ENCODE measurements around the gene DDX25.
A peak's percentile ranks its signal among the peaks of the same experiment; 100 is the strongest.
"Not testable (repeated sequence)": the region's sequence is repeated elsewhere in the genome, so short reads cannot be mapped to it uniquely, and the experiment has no call there.

Gene DDX25

GRCh38 chr11:125903711-125904659 lies at the start of gene DDX25:
TSS of gene DDX25 (plus strand) at chr11:125904508. CDS start at chr11:125904518, 10 bp downstream.
- peaks cover 51% of the 10 kb centered on the region for H3K27me3 Mint-ChIP-seq (ENCODE audit: low read depth, poor library complexity)
- peak; percentile 73 for DNase-seq
- H3K9me3 Mint-ChIP-seq = peaks cover 19% of the 10 kb centered on the region

GRCh38 chr11:125857670-125858069 lies 46.6 kb upstream of the DDX25 start:
- H3K27ac Mint-ChIP-seq; DNase-seq; H3K4me3 Mint-ChIP-seq; H3K36me3 Mint-ChIP-seq (ENCODE audit: low read depth); H3K4me1 Mint-ChIP-seq; H3K27me3 Mint-ChIP-seq (ENCODE audit: low read depth, poor library complexity): not testable (repeated sequence)
- peaks cover 82% of the 10 kb centered on the region for H3K9me3 Mint-ChIP-seq

More at GRCh38 chr11:125903711-125904659, at the start of gene DDX25:
- H3K36me3 Mint-ChIP-seq (ENCODE audit: low read depth) = peaks cover 9% of the 10 kb centered on the region
- TF ChIP-seq CTCF (IDR thresholded peaks at IDR 0.05) = no peak
- H3K27ac Mint-ChIP-seq = no peak within 1 kb of the TSS
- H3K4me1 Mint-ChIP-seq = peaks cover 24% of the 10 kb centered on the region
- peak within 1 kb of the TSS; percentile 99 for H3K4me3 Mint-ChIP-seq

GRCh38 chr11:125862786-125863185 lies 41.5 kb upstream of the DDX25 start:
- not testable (repeated sequence) for H3K27ac Mint-ChIP-seq; H3K36me3 Mint-ChIP-seq (ENCODE audit: low read depth); DNase-seq; H3K4me1 Mint-ChIP-seq; H3K4me3 Mint-ChIP-seq
- peaks cover 13% of the 10 kb centered on the region for H3K27me3 Mint-ChIP-seq (ENCODE audit: low read depth, poor library complexity)
- peaks cover 56% of the 10 kb centered on the region for H3K9me3 Mint-ChIP-seq

GRCh38 chr11:125865354-125865753 lies 39.0 kb upstream of the DDX25 start:
- not testable (repeated sequence) for H3K27ac Mint-ChIP-seq

GRCh38 chr11:125869521-125869920 lies 34.8 kb upstream of the DDX25 start:
- Mint-ChIP-seq H3K27me3 (ENCODE audit: low read depth, poor library complexity) (peaks cover 19% of the 10 kb centered on the region), H3K27ac (no peak overlapping the region), H3K4me1 (peaks cover under 1% of the 10 kb centered on the region)

More at GRCh38 chr11:125865354-125865753, 39.0 kb upstream of the DDX25 start:
- Mint-ChIP-seq H3K27me3 (ENCODE audit: low read depth, poor library complexity) (peaks cover 12% of the 10 kb centered on the region), H3K9me3 (peaks cover 31% of the 10 kb centered on the region)
- not testable (repeated sequence) for H3K4me1 Mint-ChIP-seq; DNase-seq; H3K4me3 Mint-ChIP-seq; H3K36me3 Mint-ChIP-seq (ENCODE audit: low read depth)

GRCh38 chr11:125871391-125872137 lies 32.7 kb upstream of the DDX25 start:
- peaks cover 18% of the 10 kb centered on the region for H3K27me3 Mint-ChIP-seq (ENCODE audit: low read depth, poor library complexity)
- no peak overlapping the region for H3K4me3 Mint-ChIP-seq
- H3K27ac Mint-ChIP-seq = no peak overlapping the region
- H3K9me3 Mint-ChIP-seq = peaks cover 7% of the 10 kb centered on the region
- H3K36me3 Mint-ChIP-seq (ENCODE audit: low read depth) = no peaks in the 10 kb centered on the region
- peak; percentile 66 for DNase-seq
- H3K4me1 Mint-ChIP-seq = peaks cover 6% of the 10 kb centered on the region
- TF ChIP-seq CTCF (IDR thresholded peaks at IDR 0.05) = peak; percentile 62

More at GRCh38 chr11:125869521-125869920, 34.8 kb upstream of the DDX25 start:
- DNase-seq = no peak
- no peak for TF ChIP-seq CTCF (IDR thresholded peaks at IDR 0.05)
- Mint-ChIP-seq H3K4me3 (no peak overlapping the region), H3K9me3 (peaks cover 21% of the 10 kb centered on the region), H3K36me3 (ENCODE audit: low read depth) (no peaks in the 10 kb centered on the region)

GRCh38 chr11:125872138-125872491 lies 32.2 kb upstream of the DDX25 start:
- peaks cover 7% of the 10 kb centered on the region for H3K9me3 Mint-ChIP-seq
- peaks cover 22% of the 10 kb centered on the region for H3K27me3 Mint-ChIP-seq (ENCODE audit: low read depth, poor library complexity)
- peaks cover 6% of the 10 kb centered on the region for H3K4me1 Mint-ChIP-seq
- TF ChIP-seq CTCF (IDR thresholded peaks at IDR 0.05) = no peak
- no peaks in the 10 kb centered on the region for H3K36me3 Mint-ChIP-seq (ENCODE audit: low read depth)
- no peak overlapping the region for H3K27ac Mint-ChIP-seq
- DNase-seq = no peak
- H3K4me3 Mint-ChIP-seq = no peak overlapping the region
